HG03575 (cell line): ENCODE data around the gene CLCN4.

Source experiments
- ATAC-seq: cut with Tn5 transposase; IDR thresholded peaks from one replicate; pipeline ENCODE4 v1.9.1; 2021; ENCODE audit not compliant: unreplicated experiment, insufficient number of reproducible peaks, low FRiP score; ENCODE audit errors: extremely low read depth

Gene CLCN4

GRCh38 chrX:10282490-10282889 is 125.7 kb downstream of the CLCN4 start:
- ATAC-seq = no peak

GRCh38 chrX:10286195-10286594 is 129.4 kb downstream of the CLCN4 start:
- ATAC-seq = no peak
